Hepatocyte (in vitro differentiated cells): ENCODE results near the gene AGBL1.

Source experiments
- CTCF ChIP-seq: fragments of 200-600 bp; sonication (generic); IDR thresholded peaks from 2 replicates; pipeline ENCODE4 v1.5.1; 2016; ENCODE audit warnings: antibody characterized with exemption, mild to moderate bottlenecking; ENCODE audit not compliant: poor library complexity
- EZH2 ChIP-seq: fragments of 200-600 bp; sonication (generic); IDR thresholded peaks from 2 replicates; pipeline ENCODE4 v1.6.1; 2016; ENCODE audit warnings: antibody characterized with exemption, mild to moderate bottlenecking, borderline replicate concordance

GRCh38 chr15:86553108-86553507, 473.4 kb downstream of the AGBL1 start:
- TF ChIP-seq CTCF = no peak
- TF ChIP-seq EZH2 = no peak
